Measurements from ENCODE around the gene SKP2.
"Not testable (repeated sequence)": the region's sequence is repeated elsewhere in the genome, so short reads cannot be mapped to it uniquely, and the experiment has no call there.

The SKP2 gene

GRCh38 chr5:36151434-36152323 lies at the start of gene SKP2, which contains the start of gene LMBRD2:
Gene SKP2, plus strand, starts transcription at chr5:36152111. Its CDS starts 152 bp downstream, at chr5:36152263.
Gene LMBRD2, minus strand, starts transcription at chr5:36151887. Its CDS starts 8,538 bp downstream, at chr5:36143349.
- DNase-seq (ENCODE audit: low read depth in 2 of 2, low spot score in 1 of 2): peak; percentile 83 to 93

- DNase-seq (ENCODE audit: low read depth in 2 of 2, low spot score in 1 of 2): no peak
These were observed 46.1 kb upstream of the SKP2 start for GRCh38 chr5:36105819-36106218.

GRCh38 chr5:36108758-36109460 lies 43.0 kb upstream of the SKP2 start:
- no peak for DNase-seq (ENCODE audit: low read depth in 2 of 2, low spot score in 1 of 2)

GRCh38 chr5:36111238-36111637 lies 40.7 kb upstream of the SKP2 start:
- DNase-seq (ENCODE audit: low read depth in 2 of 2, low spot score in 1 of 2): no peak

- no peak for DNase-seq (ENCODE audit: low read depth in 2 of 2, low spot score in 1 of 2)
These were observed 26.0 kb upstream of the SKP2 start for GRCh38 chr5:36125868-36126267.

GRCh38 chr5:36128795-36129194 lies 23.1 kb upstream of the SKP2 start:
- DNase-seq (ENCODE audit: low read depth in 2 of 2, low spot score in 1 of 2): no peak

- not testable (repeated sequence) for DNase-seq (ENCODE audit: low read depth in 2 of 2, low spot score in 1 of 2)
These were observed 22.2 kb upstream of the SKP2 start for GRCh38 chr5:36129666-36130065.

- not testable (repeated sequence) for DNase-seq (ENCODE audit: low read depth in 2 of 2, low spot score in 1 of 2)
These were observed 18.9 kb upstream of the SKP2 start for GRCh38 chr5:36133009-36133408.

GRCh38 chr5:36135988-36136387 lies 15.9 kb upstream of the SKP2 start:
- no peak for DNase-seq (ENCODE audit: low read depth in 2 of 2, low spot score in 1 of 2)

- no peak for DNase-seq (ENCODE audit: low read depth in 2 of 2, low spot score in 1 of 2)
These were observed 15.3 kb upstream of the SKP2 start for GRCh38 chr5:36136581-36136980.

GRCh38 chr5:36138900-36139683 lies 12.8 kb upstream of the SKP2 start:
- DNase-seq (ENCODE audit: low read depth in 2 of 2, low spot score in 1 of 2): no peak

GRCh38 chr5:36145311-36145710 lies 6.6 kb upstream of the SKP2 start:
- no peak for DNase-seq (ENCODE audit: low read depth in 2 of 2, low spot score in 1 of 2)

GRCh38 chr5:36146390-36146789 lies 5.5 kb upstream of the SKP2 start:
- DNase-seq (ENCODE audit: low read depth in 2 of 2, low spot score in 1 of 2): no peak

- DNase-seq (ENCODE audit: low read depth in 2 of 2, low spot score in 1 of 2): no peak
These were observed 4.2 kb upstream of the SKP2 start for GRCh38 chr5:36147681-36148080.

GRCh38 chr5:36150676-36151433 lies 1.1 kb upstream of the SKP2 start:
- no peak for DNase-seq (ENCODE audit: low read depth in 2 of 2, low spot score in 1 of 2)

GRCh38 chr5:36152324-36153297 lies 700 bp downstream of the SKP2 start:
- no peak for DNase-seq (ENCODE audit: low read depth in 2 of 2, low spot score in 1 of 2)

- no peak for DNase-seq (ENCODE audit: low read depth in 2 of 2, low spot score in 1 of 2)
These were observed 1.4 kb downstream of the SKP2 start for GRCh38 chr5:36153298-36153677.

GRCh38 chr5:36153726-36154125 lies 1.8 kb downstream of the SKP2 start:
- DNase-seq (ENCODE audit: low read depth in 2 of 2, low spot score in 1 of 2): no peak

GRCh38 chr5:36155291-36155690 lies 3.4 kb downstream of the SKP2 start:
- DNase-seq (ENCODE audit: low read depth in 2 of 2, low spot score in 1 of 2): no peak

All from stimulated activated CD8-positive, alpha-beta memory T cell treated with anti-CD3 and anti-CD28 coated beads, Interleukin-4, amount 100 ng/mL, for 1 hour (primary cell).